SK-N-SH (cell line): ENCODE results near the gene RTN4. TPM values are rescaled to one million over a fixed set of nuclear protein-coding genes. Genes with fewer than 3 reads are reported as not detected.

ENCODE experiments used
- CTCF ChIA-PET: fragments of 300-600, 350-600 bp; formaldehyde crosslinking; extraction: SDS; loops from one replicate; lab custom pipeline; 2021; lab: Yijun Ruan, JAX
- POLR2A ChIA-PET: fragments of 350-600 bp; sonication (Branson Sonifier 250); formaldehyde crosslinking; extraction: SDS; loops from one replicate; lab custom pipeline; 2020; ENCODE audit warnings: antibody characterized with exemption, inconsistent platforms; lab: Yijun Ruan, JAX
- DNase-seq: peaks from one replicate; pipeline ENCODE4 v3.0.0; 2012
- H2AFZ ChIP-seq: fragments of 200-600 bp; sonication (generic); 2 replicates; pipeline ENCODE4 v1.8.1; 2016; ENCODE audit warnings: antibody characterized with exemption, mild to moderate bottlenecking, low read depth
- H3F3A ChIP-seq: fragments of 200-600 bp; sonication (generic); replicated peaks from 2 replicates; pipeline ENCODE3; 2016; ENCODE audit warnings: antibody characterized with exemption, mild to moderate bottlenecking; ENCODE audit not compliant: insufficient read depth
- H3K27ac ChIP-seq, 2 experiments: fragments of 200-500 bp in 1 of 2; fragments of 200-600 bp in 1 of 2; sonication (Bioruptor generic) in 1 of 2; sonication (generic), shearing (Covaris generic) in 1 of 2; 2 replicates each; pipeline versions ENCODE4 v1.5.1 to v1.6.1; 2014 to 2016; ENCODE audit warnings: low read depth in 2 of 2, inconsistent platforms in 1 of 2, low read length in 1 of 2, mild to moderate bottlenecking in 1 of 2, mixed read lengths in 1 of 2
- H3K27me3 ChIP-seq: fragments of 200-600 bp; sonication (generic), shearing (Covaris generic); 2 replicates; pipeline ENCODE4 v1.6.1; 2016; ENCODE audit warnings: mixed run types; ENCODE audit not compliant: insufficient read depth
- H3K36me3 ChIP-seq, 2 experiments: fragments of 200-500 bp in 1 of 2; fragments of 200-600 bp in 1 of 2; sonication (Bioruptor generic) in 1 of 2; sonication (generic) in 1 of 2; replicated peaks in 1 of 2; 2 replicates each; pipeline versions ENCODE3 to v1.5.1; 2014 to 2016; ENCODE audit warnings: low read length in 1 of 2, mild to moderate bottlenecking in 1 of 2; ENCODE audit not compliant: insufficient read depth in 2 of 2, control insufficient read depth in 1 of 2
- H3K4me1 ChIP-seq, 2 experiments: fragments of 200-500 bp in 1 of 2; fragments of 200-600 bp in 1 of 2; sonication (Bioruptor generic) in 1 of 2; sonication (generic), shearing (Covaris generic) in 1 of 2; 2 replicates each; pipeline versions ENCODE4 v1.5.1 to v1.6.1; 2014 to 2016; ENCODE audit warnings: low read depth in 1 of 2, low read length in 1 of 2, mixed run types in 1 of 2; ENCODE audit not compliant: insufficient read depth in 2 of 2, control insufficient read depth in 1 of 2
- H3K4me2 ChIP-seq: fragments of 200-600 bp; sonication (generic), shearing (Covaris generic); 2 replicates; pipeline ENCODE4 v1.6.1; 2017; ENCODE audit warnings: mixed run types
- H3K4me3 ChIP-seq, 2 experiments: fragments of 200-500 bp in 1 of 2; fragments of 200-600 bp in 1 of 2; sonication (Bioruptor generic) in 1 of 2; sonication (generic), shearing (Covaris generic) in 1 of 2; 2 replicates each; pipeline versions ENCODE4 v1.5.1 to v1.8.1; 2014 to 2016; ENCODE audit warnings: low read depth in 2 of 2, inconsistent platforms in 1 of 2, low read length in 1 of 2, mild to moderate bottlenecking in 1 of 2, mixed read lengths in 1 of 2, moderate library complexity in 1 of 2
- H3K79me2 ChIP-seq: fragments of 200-600 bp; sonication (generic); 2 replicates; pipeline ENCODE4 v1.8.1; 2017; ENCODE audit warnings: mild to moderate bottlenecking; ENCODE audit not compliant: insufficient read depth
- H3K9ac ChIP-seq: fragments of 200-600 bp; sonication (generic); 2 replicates; pipeline ENCODE4 v1.6.1; 2017; ENCODE audit warnings: mixed run types
- H3K9me2 ChIP-seq: fragments of 200-600 bp; sonication (generic); 2 replicates; pipeline ENCODE4 v1.6.1; 2017; ENCODE audit warnings: mixed run types
- H3K9me3 ChIP-seq: fragments of 200-600 bp; sonication (generic); 2 replicates; pipeline ENCODE4 v1.6.1; 2017; ENCODE audit warnings: mixed run types, mild to moderate bottlenecking, moderate library complexity
- H4K20me1 ChIP-seq: fragments of 200-600 bp; sonication (generic); 2 replicates; pipeline ENCODE4 v1.6.1; 2017; ENCODE audit warnings: mild to moderate bottlenecking, mixed run types; ENCODE audit not compliant: insufficient read depth
- CHD2 ChIP-seq: fragments of 150-350 bp; IDR thresholded peaks from 2 replicates; pipeline ENCODE4 v1.6.1; 2018; ENCODE audit warnings: low read length; ENCODE audit not compliant: partially characterized antibody
- IRF3 ChIP-seq: fragments of 150-350 bp; IDR thresholded peaks from 2 replicates; pipeline ENCODE4 v1.6.1; 2016; ENCODE audit warnings: mild to moderate bottlenecking, low read depth, low read length
- MEF2A ChIP-seq: IDR thresholded peaks from 2 replicates; pipeline ENCODE4 v1.4.0; 2012; ENCODE audit warnings: low read depth, borderline replicate concordance
- MXI1 ChIP-seq: IDR thresholded peaks from 2 replicates; pipeline ENCODE4 v1.6.1; 2012; ENCODE audit warnings: mild to moderate bottlenecking, low read depth, low read length, improper control_type of control experiment
- NRF1 ChIP-seq: IDR thresholded peaks from 2 replicates; pipeline ENCODE4 v1.6.1; 2012; ENCODE audit warnings: low read depth, mild to moderate bottlenecking, low read length
- PBX3 ChIP-seq: IDR thresholded peaks from 2 replicates; pipeline ENCODE4; 2012
- RAD21 ChIP-seq: IDR thresholded peaks from 2 replicates; pipeline ENCODE4 v1.6.1; 2012; ENCODE audit warnings: mild to moderate bottlenecking, low read length
- RCOR1 ChIP-seq: fragments of 150-350 bp; IDR thresholded peaks from 2 replicates; pipeline ENCODE4 v1.6.1; 2017; ENCODE audit warnings: antibody characterized with exemption, low read length
- REST ChIP-seq: IDR thresholded peaks from 2 replicates; pipeline ENCODE4 v1.6.1; 2012; ENCODE audit warnings: mild to moderate bottlenecking, low read depth, low read length, moderate library complexity
- RFX5 ChIP-seq: IDR thresholded peaks from 2 replicates; pipeline ENCODE4 v1.6.1; 2012; ENCODE audit warnings: mild to moderate bottlenecking, improper control_type of control experiment, low read length
- SMC3 ChIP-seq: IDR thresholded peaks from 2 replicates; pipeline ENCODE4 v1.6.1; 2012; ENCODE audit warnings: low read depth, low read length, improper control_type of control experiment
- TCF12 ChIP-seq: IDR thresholded peaks from 2 replicates; pipeline ENCODE4 v1.4.0; 2012
- USF2 ChIP-seq: fragments of 150-350 bp; IDR thresholded peaks from 2 replicates; pipeline ENCODE4 v1.6.1; 2017; ENCODE audit warnings: antibody characterized with exemption, low read length, low read depth, borderline replicate concordance
- YY1 ChIP-seq: IDR thresholded peaks from 2 replicates; pipeline ENCODE4 v1.4.0; 2012; ENCODE audit warnings: low read depth, mild to moderate bottlenecking
- ZBTB33 ChIP-seq: IDR thresholded peaks from 2 replicates; pipeline ENCODE4 v1.4.0; 2012; ENCODE audit warnings: low read depth, borderline replicate concordance
- WGBS: methylation state at CpG from one replicate; pipeline ENCODE4 v1.1.6; 2017; ENCODE audit warnings: low lambda C conversion rate; 5-methylcytosine and 5-hydroxymethylcytosine counted together
- polyA plus RNA-seq, 3 experiments: library from polyadenylated mRNA; depleted of rRNA; stranded (reverse); fragments of >200 nt; gene quantifications; 2 replicates each; pipeline ENCODE4 v1.2.3, GENCODE V29; 2012

The RTN4 gene
- polyA plus RNA-seq, 1 of the 3 experiments (the other 2 are of a cell fraction): 315 TPM

- no peak for DNase-seq
- H3K27ac ChIP-seq: no peak overlapping the region
- no peaks in the 10 kb centered on the region for H3K36me3 ChIP-seq
- TF ChIP-seq SMC3: no peak
- TF ChIP-seq RAD21: no peak
- no peak for TF ChIP-seq USF2
- TF ChIP-seq PBX3: no peak
- TF ChIP-seq YY1: no peak
- TF ChIP-seq TCF12: no peak
- TF ChIP-seq RCOR1: no peak
- no peak for TF ChIP-seq REST
- no peak for TF ChIP-seq CHD2
- TF ChIP-seq MEF2A: no peak
- no peak for TF ChIP-seq NRF1
- no peak for TF ChIP-seq MXI1
- no peak for TF ChIP-seq RFX5
- TF ChIP-seq IRF3: no peak
- no peak for TF ChIP-seq ZBTB33
- H3K9ac ChIP-seq: no peak overlapping the region
- no peak overlapping the region for H2AFZ ChIP-seq
- H3K4me3 ChIP-seq: no peak overlapping the region
- no peaks in the 10 kb centered on the region for H3F3A ChIP-seq
- H3K27me3 ChIP-seq: no peaks in the 10 kb centered on the region
- no peaks in the 10 kb centered on the region for H3K79me2 ChIP-seq
- no peaks in the 10 kb centered on the region for H3K9me3 ChIP-seq
- CTCF ChIA-PET: interaction anchor here (1.1 kb wide), 1 partner anchor 48 kb away, joined by 4 read pairs; no protein-coding TSS in a partner anchor
- no peaks in the 10 kb centered on the region for H3K9me2 ChIP-seq
- peaks cover 0 to 2% of the 10 kb centered on the region in 2 experiments; a peak in 1 of 4 replicates for H3K4me1 ChIP-seq
- H3K4me2 ChIP-seq: no peak overlapping the region
- POLR2A ChIA-PET: no interaction called here
- 94% methylated on average over 9 of the region's 9 CpGs for WGBS
- no peaks in the 10 kb centered on the region for H4K20me1 ChIP-seq
These were observed 102.6 kb downstream of the RTN4 start for GRCh38 chr2:54947646-54948045.
